Measurements from ENCODE around the gene KLHL17.
"Not testable (repeated sequence)": the region's sequence is repeated elsewhere in the genome, so short reads cannot be mapped to it uniquely, and the experiment has no call there.

KLHL17 gene

GRCh38 chr1:1001057-1001783 is 40.8 kb downstream of the KLHL17 start:
- no peak for DNase-seq (ENCODE audit: low read depth)

GRCh38 chr1:1003618-1004419 is 43.4 kb downstream of the KLHL17 start:
- DNase-seq (ENCODE audit: low read depth) = no peak

GRCh38 chr1:1004420-1004779 is 44.0 kb downstream of the KLHL17 start:
- no peak for DNase-seq (ENCODE audit: low read depth)

GRCh38 chr1:1004780-1005697 is 44.7 kb downstream of the KLHL17 start:
- DNase-seq (ENCODE audit: low read depth) = no peak

- no peak for DNase-seq (ENCODE audit: low read depth)
Measured at GRCh38 chr1:1005774-1006304, 45.5 kb downstream of the KLHL17 start.

- no peak for DNase-seq (ENCODE audit: low read depth)
Measured at GRCh38 chr1:1006305-1007159, 46.1 kb downstream of the KLHL17 start.

GRCh38 chr1:1010131-1010530 is 49.7 kb downstream of the KLHL17 start:
- DNase-seq (ENCODE audit: low read depth) = not testable (repeated sequence)

GRCh38 chr1:1011396-1011949 is 51.1 kb downstream of the KLHL17 start:
- no peak for DNase-seq (ENCODE audit: low read depth)

GRCh38 chr1:1012736-1013104 is 52.3 kb downstream of the KLHL17 start:
- DNase-seq (ENCODE audit: low read depth) = not testable (repeated sequence)

GRCh38 chr1:1013105-1013921 is 52.9 kb downstream of the KLHL17 start, which contains the start of gene ISG15:
Gene ISG15 (plus strand): TSS chr1:1013497. CDS start chr1:1013574, 77 bp downstream.
- DNase-seq (ENCODE audit: low read depth) = peak; percentile 78

- DNase-seq (ENCODE audit: low read depth) = no peak
Measured at GRCh38 chr1:1013922-1014648, 53.7 kb downstream of the KLHL17 start.

GRCh38 chr1:1014799-1015681 is 54.7 kb downstream of the KLHL17 start:
- DNase-seq (ENCODE audit: low read depth) = no peak

Data from activated T-cell treated with anti-CD3 and anti-CD28 coated beads for 24 hours (primary cell).